ENCODE measurements around the gene TPSAB1. TPM values are rescaled to one million over a fixed set of nuclear protein-coding genes. Genes with fewer than 3 reads are reported as not detected.
"Not testable (repeated sequence)": the region's sequence is repeated elsewhere in the genome, so short reads cannot be mapped to it uniquely, and the experiment has no call there.

TPSAB1 gene
- total RNA-seq, 1 experiment from 2014 or later, result not detected

DNA sequence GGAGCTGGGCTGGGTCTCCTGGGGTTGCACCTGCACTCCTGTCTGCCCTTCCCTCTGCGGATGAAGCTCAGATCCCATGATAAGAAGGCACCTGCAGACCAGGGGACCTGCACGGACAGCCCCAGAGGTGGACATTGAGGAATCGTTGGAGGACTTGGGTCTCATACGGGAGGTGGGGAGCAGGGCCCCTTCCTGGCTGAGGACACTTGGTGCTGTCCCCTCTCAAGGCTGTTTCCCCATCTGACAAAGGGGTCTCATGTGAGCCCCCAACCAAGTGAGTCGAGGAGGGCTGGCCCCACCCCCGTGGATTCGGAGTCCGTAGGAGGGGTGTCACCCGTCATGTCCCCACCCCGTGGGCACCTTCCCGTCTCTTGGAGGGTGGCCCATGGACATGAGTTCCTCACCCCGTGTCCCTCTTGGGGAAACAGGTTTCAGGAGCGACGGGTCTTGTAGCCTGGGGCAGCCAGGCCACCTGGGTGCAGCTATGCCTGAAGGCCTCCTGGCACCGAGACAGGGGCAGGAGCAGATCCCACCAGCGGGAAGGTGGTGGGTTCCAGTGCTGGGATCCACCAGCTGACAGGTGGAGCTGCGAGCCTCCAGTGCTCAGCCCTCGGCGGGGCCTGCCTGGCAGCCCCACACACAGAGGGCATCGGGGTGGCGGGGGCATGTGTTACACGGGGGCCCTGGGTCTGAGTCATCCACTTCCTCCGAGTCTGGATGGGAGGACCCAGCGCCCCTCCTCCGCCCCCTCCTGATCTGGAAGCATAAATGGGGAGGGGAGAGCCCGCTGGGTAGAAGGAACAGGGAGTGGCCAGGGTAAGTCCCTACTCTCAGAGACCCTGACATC lies 15.0 kb downstream of the TPSAB1 start, which contains the start of gene TPSD1:
TSS of gene TPSD1 (plus strand) at position 794 of the 847 bp plus-strand sequence. CDS start 212 bp downstream, outside the sequence.
- H3K9ac ChIP-seq (ENCODE audit: low read length); H3K4me1 ChIP-seq (ENCODE audit: insufficient read depth, low read length); DNase-seq; H3K36me3 ChIP-seq (ENCODE audit: low read depth, low read length); intact Hi-C loops (cut with micrococcal nuclease); H3K4me3 ChIP-seq (ENCODE audit: low read length); CTCF ChIA-PET; ATAC-seq; H3F3A ChIP-seq (ENCODE audit: low read length, unreplicated experiment); H2AFZ ChIP-seq (ENCODE audit: low read length); H3K4me2 ChIP-seq (ENCODE audit: low read length); H3K79me2 ChIP-seq (ENCODE audit: low read length); POLR2A ChIA-PET (ENCODE audit: unreplicated experiment); H4K20me1 ChIP-seq (ENCODE audit: low read length); H3K9me2 ChIP-seq (replicated peaks; ENCODE audit: low read length); H3K27ac ChIP-seq (ENCODE audit: low read length); BruUV-seq (replicated peaks); H3K9me3 ChIP-seq (ENCODE audit: low read length): not testable (repeated sequence)
- H3K27me3 ChIP-seq (ENCODE audit: low read length), result peaks cover 15% of the 10 kb centered on the region

DNA sequence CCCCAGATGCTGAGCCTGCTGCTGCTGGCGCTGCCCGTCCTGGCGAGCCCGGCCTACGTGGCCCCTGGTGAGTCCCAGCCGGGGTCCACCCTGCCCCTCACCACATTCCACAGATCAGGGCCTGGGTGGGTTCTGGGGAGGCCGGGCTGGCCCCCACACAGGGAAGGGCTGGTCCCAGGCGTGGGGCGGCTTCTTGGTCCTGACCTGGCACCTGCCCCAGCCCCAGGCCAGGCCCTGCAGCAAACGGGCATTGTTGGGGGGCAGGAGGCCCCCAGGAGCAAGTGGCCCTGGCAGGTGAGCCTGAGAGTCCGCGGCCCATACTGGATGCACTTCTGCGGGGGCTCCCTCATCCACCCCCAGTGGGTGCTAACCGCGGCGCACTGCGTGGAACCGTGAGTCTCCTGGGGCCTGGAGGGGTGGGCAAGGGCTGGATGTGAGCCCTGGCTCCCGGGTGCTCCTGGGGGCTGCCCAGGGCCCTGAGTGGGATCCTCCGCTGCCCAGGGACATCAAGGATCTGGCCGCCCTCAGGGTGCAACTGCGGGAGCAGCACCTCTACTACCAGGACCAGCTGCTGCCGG lies 15.9 kb downstream of the TPSAB1 start:
- H3K9me2 ChIP-seq (replicated peaks; ENCODE audit: low read length); H4K20me1 ChIP-seq (ENCODE audit: low read length); H3F3A ChIP-seq (ENCODE audit: low read length, unreplicated experiment); H2AFZ ChIP-seq (ENCODE audit: low read length); H3K4me3 ChIP-seq (ENCODE audit: low read length); H3K4me2 ChIP-seq (ENCODE audit: low read length); CTCF ChIA-PET; H3K27ac ChIP-seq (ENCODE audit: low read length); H3K4me1 ChIP-seq (ENCODE audit: insufficient read depth, low read length); ATAC-seq; H3K36me3 ChIP-seq (ENCODE audit: low read depth, low read length); intact Hi-C loops (cut with micrococcal nuclease); POLR2A ChIA-PET (ENCODE audit: unreplicated experiment); H3K9ac ChIP-seq (ENCODE audit: low read length); H3K9me3 ChIP-seq (ENCODE audit: low read length); H3K79me2 ChIP-seq (ENCODE audit: low read length); DNase-seq; BruUV-seq (replicated peaks): not testable (repeated sequence)
- peaks cover 22% of the 10 kb centered on the region for H3K27me3 ChIP-seq (ENCODE audit: low read length)

GRCh38 chr16:1256874-1257322 lies 16.4 kb downstream of the TPSAB1 start:
- TF ChIP-seq EZH2 (IDR thresholded peaks at IDR 0.05; ENCODE audit: low read length, unreplicated experiment) (no peak), EZH2phosphoT487 (IDR thresholded peaks at IDR 0.05; ENCODE audit: borderline replicate concordance, low read length) (no peak), CTCF (conservative IDR thresholded peaks at IDR 0.05; ENCODE audit: low read depth, low read length) (no peak)
- BruUV-seq (replicated peaks), result no TSS peak
- Histone ChIP-seq H3F3A (ENCODE audit: low read length, unreplicated experiment) (no peaks in the 10 kb centered on the region), H3K9me2 (replicated peaks; ENCODE audit: low read length) (no peaks in the 10 kb centered on the region), H3K27me3 (ENCODE audit: low read length) (peaks cover 28% of the 10 kb centered on the region), H3K36me3 (ENCODE audit: low read depth, low read length) (no peaks in the 10 kb centered on the region), H3K4me1 (ENCODE audit: insufficient read depth, low read length) (no peaks in the 10 kb centered on the region; the same call in 1 of the 2 replicates), H3K9ac (ENCODE audit: low read length) (no peak overlapping the region), H3K4me2 (ENCODE audit: low read length) (no peak overlapping the region), H2AFZ (ENCODE audit: low read length) (no peak overlapping the region), H3K27ac (ENCODE audit: low read length) (no peak overlapping the region), H3K79me2 (ENCODE audit: low read length) (no peaks in the 10 kb centered on the region), H3K9me3 (ENCODE audit: low read length) (no peaks in the 10 kb centered on the region), H3K4me3 (ENCODE audit: low read length) (no peak overlapping the region), H4K20me1 (ENCODE audit: low read length) (no peaks in the 10 kb centered on the region)
- ChIA-PET CTCF (no interaction called here), POLR2A (ENCODE audit: unreplicated experiment) (no interaction called here)
- ATAC-seq, result no peak
- DNase-seq, result no peak
- intact Hi-C loops (cut with micrococcal nuclease), result no loop called here

Data from PC-3 (cell line).